SK-N-SH treated with all-trans-retinoic acid at 6 μM for 48 hours (cell line): ENCODE data around the gene NUP93.

Experiments used
- CREB5 ChIP-seq: fragments of 250-450 bp; sonication (Bioruptor Pico); IDR thresholded peaks from 2 replicates; pipeline ENCODE4 v1.5.1; 2020; ENCODE audit warnings: low read depth, mild to moderate bottlenecking, moderate library complexity
- GLIS3 ChIP-seq: fragments of 250-450 bp; sonication (Bioruptor Pico); IDR thresholded peaks from 2 replicates; pipeline ENCODE4 v1.5.0; 2020; ENCODE audit warnings: mild to moderate bottlenecking, moderate library complexity
- ISL1 ChIP-seq: fragments of 250-450 bp; sonication (Bioruptor Pico); IDR thresholded peaks from 2 replicates; pipeline ENCODE4 v2.1.2; 2022; ENCODE audit warnings: mild to moderate bottlenecking, moderate library complexity
- PATZ1 ChIP-seq: fragments of 250-450 bp; sonication (Bioruptor Pico); IDR thresholded peaks from 2 replicates; pipeline ENCODE4 v1.8.0; 2020; ENCODE audit warnings: mild to moderate bottlenecking, moderate library complexity, borderline replicate concordance
- PPARA ChIP-seq: fragments of 250-450 bp; sonication (Bioruptor Pico); IDR thresholded peaks from 2 replicates; pipeline ENCODE4 v1.5.0; 2020; ENCODE audit warnings: mild to moderate bottlenecking, borderline replicate concordance
- RARB ChIP-seq: fragments of 250-450 bp; sonication (Bioruptor Pico); IDR thresholded peaks from 2 replicates; pipeline ENCODE4 v1.8.0; 2021; ENCODE audit warnings: mild to moderate bottlenecking, moderate library complexity
- TOX ChIP-seq: fragments of 250-450 bp; sonication (Bioruptor Pico); IDR thresholded peaks from 2 replicates; pipeline ENCODE4 v1.8.0; 2021; ENCODE audit warnings: mild to moderate bottlenecking, moderate library complexity, borderline replicate concordance
- ZC3H10 ChIP-seq: fragments of 250-450 bp; sonication (Bioruptor Pico); IDR thresholded peaks from 2 replicates; pipeline ENCODE4 v1.5.1; 2021; ENCODE audit warnings: mild to moderate bottlenecking, moderate library complexity
- ZNF565 ChIP-seq: fragments of 450-650 bp; formaldehyde crosslinking; conservative IDR thresholded peaks from 2 replicates; pipeline ENCODE4 v1.5.0; 2020; ENCODE audit warnings: low read depth, mild to moderate bottlenecking, moderate library complexity
- ZNF70 ChIP-seq: fragments of 450-650 bp; formaldehyde crosslinking; IDR thresholded peaks from 2 replicates; pipeline ENCODE4 v1.5.0; 2020; ENCODE audit warnings: mild to moderate bottlenecking, moderate library complexity
- ZNF8 ChIP-seq: fragments of 450-650 bp; formaldehyde crosslinking; IDR thresholded peaks from 2 replicates; pipeline ENCODE4 v1.5.0; 2020; ENCODE audit warnings: mild to moderate bottlenecking, moderate library complexity

GRCh38 chr16:56738221-56738620 lies 8.3 kb downstream of the NUP93 start:
- TF ChIP-seq ZC3H10 (CRISPR knock-in tag) (no peak), ZNF8 (CRISPR knock-in tag) (no peak), RARB (CRISPR knock-in tag) (no peak), ZNF565 (no peak), ZNF70 (CRISPR knock-in tag) (no peak), ISL1 (no peak), PPARA (CRISPR knock-in tag) (no peak), CREB5 (CRISPR knock-in tag) (no peak), GLIS3 (no peak), TOX (CRISPR knock-in tag) (no peak), PATZ1 (CRISPR knock-in tag) (no peak)
